Lower lobe of right lung (tissue), 2 donors: ENCODE data around the gene NEURL4. TPM values are rescaled to one million over a fixed set of nuclear protein-coding genes. Genes with fewer than 3 reads are reported as not detected.

Source experiments
- ATAC-seq, 2 donors: fragments of 200-7000 bp; cut with Tn5 transposase; one replicate each; pipeline ENCODE4 v1.9.1; 2020 to 2022; ENCODE audit warnings: mild to moderate bottlenecking in 2 of 2, moderate library complexity in 2 of 2
- DNase-seq: peaks from one replicate; pipeline ENCODE4 v3.0.0-alpha.2; 2020
- H3K27ac ChIP-seq: fragments of 200-600 bp; one replicate; pipeline ENCODE4 v1.8.0; 2022
- H3K27me3 ChIP-seq: fragments of 200-600 bp; one replicate; pipeline ENCODE4 v1.8.0; 2022; ENCODE audit warnings: low read depth
- H3K36me3 ChIP-seq: fragments of 200-600 bp; one replicate; pipeline ENCODE4 v1.8.0; 2022; ENCODE audit warnings: mild to moderate bottlenecking
- H3K4me1 ChIP-seq: fragments of 200-600 bp; one replicate; pipeline ENCODE4 v1.8.0; 2022
- H3K4me3 ChIP-seq: fragments of 200-600 bp; one replicate; pipeline ENCODE4 v1.8.0; 2022; ENCODE audit warnings: mild to moderate bottlenecking
- H3K9me3 ChIP-seq: fragments of 200-600 bp; one replicate; pipeline ENCODE4 v1.8.0; 2022
- CTCF ChIP-seq: fragments of 200-600 bp; IDR thresholded peaks from one replicate; pipeline ENCODE4 v1.8.0; 2022; ENCODE audit warnings: antibody characterized with exemption, mild to moderate bottlenecking
- intact Hi-C: fragments of 100-400 bp; cut with DNase I; formaldehyde crosslinking; loops from one replicate; pipeline ENCODE4 v1.11.0; 2022
- total RNA-seq: library from RNA; stranded (reverse); fragmentation: NEBNext Ultra II Directional; extraction: Animal tissue kit (Norgen Biotek cat#: 25700); gene quantifications from one replicate; pipeline ENCODE4 v1.2.1, GENCODE V29; 2021
- donor health status: DM: no; HTN: yes; CAD: no; lungs with severe emphysema.

The NEURL4 gene
- total RNA-seq, 1 donor from 2014 or later: 35.2 TPM

GRCh38 chr17:7296189-7296861 is 32.8 kb downstream of the NEURL4 start:
- TF ChIP-seq CTCF: peak; percentile 97
- H3K4me3 ChIP-seq: peak overlapping the region; percentile 28
- DNase-seq (peak; percentile 89), ATAC-seq (peak; percentile 89 to 94)
- H3K4me1 ChIP-seq: peaks cover 29% of the 10 kb centered on the region
- no peak overlapping the region for H3K27ac ChIP-seq
- H3K9me3 ChIP-seq: no peaks in the 10 kb centered on the region
- peaks cover 49% of the 10 kb centered on the region for H3K27me3 ChIP-seq
- H3K36me3 ChIP-seq: no peaks in the 10 kb centered on the region
- intact Hi-C loops: no loop called here

DNA sequence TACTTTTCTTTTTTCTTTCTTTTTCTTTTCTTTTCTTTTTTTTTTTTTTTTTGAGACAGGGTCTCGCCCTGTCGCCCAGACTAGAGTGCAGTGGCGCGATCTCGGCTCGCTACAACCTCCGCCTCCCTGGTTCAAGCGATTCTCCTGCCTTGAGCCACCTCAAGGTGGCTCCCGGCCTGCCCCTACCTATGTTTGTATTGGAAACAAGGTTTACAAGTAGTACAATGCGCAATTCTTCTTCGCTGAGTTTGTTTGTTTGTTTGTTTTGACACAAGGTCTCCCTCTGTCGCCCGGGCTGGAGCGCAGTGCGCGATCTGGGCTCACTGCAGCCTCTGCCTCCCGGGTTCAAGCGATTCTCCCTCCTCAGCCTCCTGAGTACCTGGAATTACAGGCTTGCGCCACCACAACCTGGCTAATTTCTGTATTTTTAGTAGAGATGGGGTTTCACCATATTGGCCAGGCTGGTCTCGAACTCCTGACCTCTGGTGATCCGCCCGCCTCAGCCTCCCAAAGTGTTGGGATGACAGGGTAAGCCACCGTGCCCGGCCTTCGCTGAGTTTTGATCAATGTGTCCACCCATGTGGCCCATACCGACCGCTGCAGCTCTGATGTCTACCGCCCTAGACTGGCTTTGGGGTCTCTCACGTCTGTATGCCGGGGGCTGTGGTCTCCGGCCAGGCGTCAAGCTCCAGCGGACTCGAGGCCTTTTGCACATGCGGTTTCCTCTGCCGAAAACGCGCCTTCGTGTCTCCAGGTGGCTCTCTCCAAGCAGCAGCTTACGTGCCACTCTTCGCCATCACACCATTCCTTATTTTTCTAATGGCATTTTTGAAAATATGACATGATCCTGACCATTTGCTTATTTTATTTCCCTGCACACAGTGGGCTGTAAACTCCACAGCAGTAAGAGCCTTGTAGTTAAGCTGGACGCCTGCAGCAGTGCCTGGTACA is 33.6 kb downstream of the NEURL4 start:
- H3K36me3 ChIP-seq: no peaks in the 10 kb centered on the region
- no peak for ATAC-seq
- H3K27ac ChIP-seq: no peak overlapping the region
- no peak for DNase-seq
- H3K9me3 ChIP-seq: no peaks in the 10 kb centered on the region
- peaks cover 29% of the 10 kb centered on the region for H3K4me1 ChIP-seq
- TF ChIP-seq CTCF: no peak
- peak overlapping the region; percentile 47 for H3K4me3 ChIP-seq
- H3K27me3 ChIP-seq: peaks cover 49% of the 10 kb centered on the region
- intact Hi-C loops: no loop called here

DNA sequence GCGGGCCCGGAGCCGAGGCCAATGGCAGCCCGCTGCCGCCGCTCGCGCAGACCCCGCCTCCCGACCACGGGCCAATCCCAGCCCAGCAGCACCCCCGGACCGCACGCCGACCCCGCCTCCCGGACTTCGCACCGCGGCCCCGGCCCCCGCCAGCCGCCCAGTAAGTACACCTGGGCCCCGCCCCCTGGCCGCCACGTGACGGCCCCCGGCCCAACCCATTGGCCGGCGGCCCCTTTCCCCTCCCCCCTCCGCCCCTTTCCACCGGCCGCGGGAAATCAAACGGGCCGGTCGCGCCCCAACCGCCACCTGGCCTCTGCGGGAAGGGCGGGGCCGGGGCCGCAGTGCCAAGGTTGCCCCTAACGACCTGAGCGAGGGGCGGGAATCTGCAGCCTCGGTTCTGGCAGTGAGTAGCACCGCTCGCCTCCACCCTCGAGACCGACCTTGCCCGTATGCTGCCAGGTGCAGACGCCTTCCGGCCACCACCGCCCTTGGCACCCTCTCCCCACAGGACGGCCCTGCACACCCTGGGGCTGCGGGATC is 34.5 kb downstream of the NEURL4 start, which contains the start of gene YBX2:
YBX2 (minus strand) TSS at position 26 of the 540 bp plus-strand sequence. CDS start 139 bp downstream, outside the sequence.
- H3K9me3 ChIP-seq: no peaks in the 10 kb centered on the region
- peak; percentile 69 for DNase-seq
- H3K27ac ChIP-seq: no peak within 1 kb of the TSS
- peaks cover 29% of the 10 kb centered on the region for H3K4me1 ChIP-seq
- H3K4me3 ChIP-seq: peak within 1 kb of the TSS; percentile 47
- peaks cover 49% of the 10 kb centered on the region for H3K27me3 ChIP-seq
- intact Hi-C loops: no loop called here
- no peak for TF ChIP-seq CTCF
- no peaks in the 10 kb centered on the region for H3K36me3 ChIP-seq
- peak; percentile 61 to 70 for ATAC-seq

GRCh38 chr17:7293816-7294613 is 35.1 kb downstream of the NEURL4 start:
- peak overlapping the region; percentile 47 for H3K4me3 ChIP-seq
- ATAC-seq (no peak), DNase-seq (peak; percentile 67)
- H3K9me3 ChIP-seq: no peaks in the 10 kb centered on the region
- peaks cover 49% of the 10 kb centered on the region for H3K27me3 ChIP-seq
- intact Hi-C loops: no loop called here
- H3K4me1 ChIP-seq: peaks cover 29% of the 10 kb centered on the region
- H3K36me3 ChIP-seq: no peaks in the 10 kb centered on the region
- no peak for TF ChIP-seq CTCF
- H3K27ac ChIP-seq: no peak overlapping the region

GRCh38 chr17:7293159-7293558 is 36.0 kb downstream of the NEURL4 start:
- H3K9me3 ChIP-seq: no peaks in the 10 kb centered on the region
- H3K36me3 ChIP-seq: no peaks in the 10 kb centered on the region
- TF ChIP-seq CTCF: no peak
- H3K27ac ChIP-seq: no peak overlapping the region
- ATAC-seq (no peak), DNase-seq (peak; percentile 38)
- peaks cover 52% of the 10 kb centered on the region for H3K27me3 ChIP-seq
- H3K4me3 ChIP-seq: no peak overlapping the region
- intact Hi-C loops: no loop called here
- H3K4me1 ChIP-seq: peaks cover 29% of the 10 kb centered on the region
